Uterus (tissue), 4 donors: ENCODE results near the gene BID. TPM values are rescaled to one million over a fixed set of nuclear protein-coding genes. Genes with fewer than 3 reads are reported as not detected.

ENCODE experiments used
- DNase-seq, 2 donors: peaks; one replicate each; pipeline ENCODE4 v3.0.0-alpha.2; 2019 to 2020
- H3K27ac ChIP-seq, 2 donors: fragments of 200-600 bp; sonication (generic); 1 replicate in 1 of 2; 2 replicates in 1 of 2; pipeline ENCODE4 v1.5.1; 2016 to 2018
- H3K27me3 ChIP-seq, 2 donors: fragments of 200-600 bp; sonication (generic); one replicate each; pipeline ENCODE4 v1.5.1; 2018 to 2019; ENCODE audit warnings: control low read depth in 1 of 2
- H3K36me3 ChIP-seq, 2 donors: fragments of 200-600 bp; sonication (generic); one replicate each; pipeline ENCODE4 v1.5.1; 2019; ENCODE audit warnings: control low read depth in 1 of 2
- H3K4me1 ChIP-seq, 2 donors: fragments of 200-600 bp; sonication (generic); one replicate each; pipeline ENCODE4 v1.5.1; 2018 to 2019; ENCODE audit warnings: control low read depth in 1 of 2
- H3K4me3 ChIP-seq, 2 donors: fragments of 200-600 bp; sonication (generic); 1 replicate in 1 of 2; 2 replicates in 1 of 2; pipeline ENCODE4 v1.5.1; 2018 to 2019; ENCODE audit warnings: mild to moderate bottlenecking in 1 of 2
- H3K9me3 ChIP-seq, 2 donors: fragments of 200-600 bp; sonication (generic); one replicate each; pipeline ENCODE4 v1.5.1; 2019; ENCODE audit warnings: control low read depth in 1 of 2
- CTCF ChIP-seq, 4 experiments: fragments of 200-600 bp in 2 of 4; fragments of 450-650 bp in 2 of 4; sonication (generic) in 2 of 4; IDR thresholded peaks; one replicate each; pipeline ENCODE4 v1.5.1; 2016 to 2019; ENCODE audit warnings: antibody characterized with exemption in 4 of 4, mild to moderate bottlenecking in 2 of 4, moderate library complexity in 1 of 4
- POLR2A ChIP-seq, 2 donors: fragments of 450-650 bp; IDR thresholded peaks; one replicate each; pipeline ENCODE4 v1.6.1; 2016; ENCODE audit warnings: antibody characterized with exemption in 2 of 2, mild to moderate bottlenecking in 1 of 2, moderate library complexity in 1 of 2
- intact Hi-C: fragments of 100-400 bp; cut with DNase I; formaldehyde crosslinking; loops from one replicate; pipeline ENCODE4 v1.15.1; 2023; ENCODE audit warnings: low total_unique reads
- total RNA-seq, 4 donors: library from RNA; depleted of rRNA in 3 of 4; stranded (reverse); fragments of >200 nt in 3 of 4; gene quantifications; one replicate each; pipeline versions ENCODE4 v1.1.0 to v1.2.4, GENCODE V29; 2014 to 2023
- donor health status: DM: yes; HTN: yes; CAD: no.

The BID gene
- total RNA-seq, 4 donors from 2014 or later, result 0.77 to 96.2 (median 10.4) TPM

GRCh38 chr22:17712441-17712840, 61.8 kb downstream of the BID start:
- Histone ChIP-seq H3K9me3 (no peaks in the 10 kb centered on the region), H3K4me1 (no peaks in the 10 kb centered on the region), H3K4me3 (no peak overlapping the region), H3K27ac (no peak overlapping the region), H3K36me3 (no peaks in the 10 kb centered on the region), H3K27me3 (no peaks in the 10 kb centered on the region)
- DNase-seq, result no peak
- intact Hi-C loops, result no loop called here
- TF ChIP-seq POLR2A (IDR thresholded peaks at IDR 0.05) (no peak), CTCF (IDR thresholded peaks at IDR 0.05) (no peak)

DNA sequence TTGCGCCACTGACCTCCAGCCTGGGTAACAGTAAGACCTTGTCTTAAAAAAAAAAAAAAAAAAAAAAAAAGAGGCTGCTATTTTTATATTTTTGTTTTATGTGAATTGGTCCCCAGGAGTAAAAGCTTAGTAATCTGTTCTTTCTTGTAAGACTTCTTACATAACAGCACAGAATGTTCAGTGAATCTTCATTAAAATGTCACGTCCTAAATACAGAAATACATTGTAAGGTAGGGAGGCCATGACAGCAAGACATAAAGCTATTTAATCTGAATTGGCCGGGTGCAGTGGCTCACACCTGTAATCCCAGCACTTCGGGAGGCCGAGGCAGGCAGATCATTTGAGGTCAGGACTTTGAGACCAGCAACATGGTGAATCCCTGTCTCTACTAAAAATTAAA, 64.2 kb downstream of the BID start:
- no peaks in the 10 kb centered on the region for H3K4me1 ChIP-seq
- no peak for TF ChIP-seq CTCF (IDR thresholded peaks at IDR 0.05)
- TF ChIP-seq POLR2A (IDR thresholded peaks at IDR 0.05), result no peak
- no peak overlapping the region for H3K27ac ChIP-seq

GRCh38 chr22:17707526-17707925, 66.7 kb downstream of the BID start:
- Histone ChIP-seq H3K9me3 (no peaks in the 10 kb centered on the region), H3K4me1 (no peaks in the 10 kb centered on the region), H3K4me3 (peak overlapping the region in 1 of 2 donors; percentile 2), H3K27me3 (no peaks in the 10 kb centered on the region), H3K27ac (peak overlapping the region; percentile 34 to 68), H3K36me3 (no peaks in the 10 kb centered on the region)
- no peak for DNase-seq
- intact Hi-C loops, result no loop called here
- TF ChIP-seq POLR2A (IDR thresholded peaks at IDR 0.05), result no peak
- TF ChIP-seq CTCF (IDR thresholded peaks at IDR 0.05), result no peak

More for the DNA sequence above, 64.2 kb downstream of the BID start:
- no peak overlapping the region for H3K4me3 ChIP-seq
- H3K27me3 ChIP-seq, result no peaks in the 10 kb centered on the region
- intact Hi-C loops, result no loop called here
- no peaks in the 10 kb centered on the region for H3K36me3 ChIP-seq
- no peaks in the 10 kb centered on the region for H3K9me3 ChIP-seq
- DNase-seq, result no peak

DNA sequence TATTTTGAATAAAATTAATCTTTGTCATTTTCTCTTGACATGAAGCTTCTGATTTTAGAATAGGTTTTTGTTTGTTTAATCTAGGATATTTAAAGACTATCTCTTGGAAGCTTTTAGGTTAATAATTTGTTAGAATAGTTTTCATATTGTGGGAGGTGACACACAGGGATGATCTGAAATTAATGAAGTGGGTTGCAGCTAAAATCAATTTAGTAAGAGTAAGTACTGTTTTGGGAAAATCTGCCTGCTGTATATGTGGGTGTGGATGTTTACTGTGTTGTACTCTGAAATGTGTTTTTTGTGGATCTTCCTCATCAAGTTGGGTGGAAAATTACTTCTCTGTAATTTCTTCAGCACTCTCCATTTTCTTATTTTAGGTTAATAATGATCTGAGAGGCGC, 67.3 kb downstream of the BID start:
- Histone ChIP-seq H3K4me1 (no peaks in the 10 kb centered on the region), H3K4me3 (peak overlapping the region; percentile 2 to 10), H3K27me3 (no peaks in the 10 kb centered on the region), H3K27ac (peak overlapping the region; percentile 34 to 68), H3K36me3 (no peaks in the 10 kb centered on the region), H3K9me3 (no peaks in the 10 kb centered on the region)
- intact Hi-C loops, result no loop called here
- TF ChIP-seq CTCF (IDR thresholded peaks at IDR 0.05) (no peak), POLR2A (IDR thresholded peaks at IDR 0.05) (no peak)
- DNase-seq, result no peak

- DNase-seq, result peak in 1 of 2 donors; percentile 32
Measured at GRCh38 chr22:17705951-17706900, 68.0 kb downstream of the BID start.

More at GRCh38 chr22:17705951-17706900, 68.0 kb downstream of the BID start:
- H3K27me3 ChIP-seq, result no peaks in the 10 kb centered on the region
- no peaks in the 10 kb centered on the region for H3K9me3 ChIP-seq
- TF ChIP-seq CTCF (IDR thresholded peaks at IDR 0.05) (no peak), POLR2A (IDR thresholded peaks at IDR 0.05) (no peak)
- H3K36me3 ChIP-seq, result no peaks in the 10 kb centered on the region
- H3K4me3 ChIP-seq, result peak overlapping the region; percentile 10
- H3K27ac ChIP-seq, result peak overlapping the region; percentile 34 to 68
- no peaks in the 10 kb centered on the region for H3K4me1 ChIP-seq
- intact Hi-C loops, result no loop called here
